LNCAP (cell line): Measurements from ENCODE around the gene RPL34.

Source experiments
- CTCF ChIP-seq: fragments of 450-650 bp; IDR thresholded peaks from 2 replicates; pipeline ENCODE4 v1.5.1; 2017; ENCODE audit warnings: mild to moderate bottlenecking

RPL34 gene

GRCh38 chr4:108650212-108651013 is 30.0 kb downstream of the RPL34 start, which contains the start of gene OSTC:
OSTC (plus strand) TSS chr4:108650599; CDS start chr4:108650656, 57 bp downstream.
- no peak for TF ChIP-seq CTCF

- TF ChIP-seq CTCF, result no peak
Measured at GRCh38 chr4:108651014-108651791, 30.8 kb downstream of the RPL34 start.

- no peak for TF ChIP-seq CTCF
Measured at GRCh38 chr4:108662629-108663028, 42.3 kb downstream of the RPL34 start.

GRCh38 chr4:108674356-108674977 is 54.1 kb downstream of the RPL34 start:
- no peak for TF ChIP-seq CTCF
